NCI-H69 (cell line): ENCODE data around the gene OOSP3.
A peak's percentile ranks its signal among the peaks of the same experiment; 100 is the strongest.
"Not testable (repeated sequence)": the region's sequence is repeated elsewhere in the genome, so short reads cannot be mapped to it uniquely, and the experiment has no call there.

ENCODE experiments used
- DNase-seq: peaks from one replicate; lab custom pipeline; 2025; lab: John Stamatoyannopoulos, UW

The OOSP3 gene

GRCh38 chr11:59878575-59878974 is at the start of gene OOSP3:
TSS of gene OOSP3 (plus strand) at chr11:59878782. CDS start at chr11:59878809, 27 bp downstream.
- DNase-seq, result no peak

- no peak for DNase-seq
These were observed 49.2 kb upstream of the OOSP3 start for GRCh38 chr11:59829358-59829757.

- no peak for DNase-seq
These were observed 45.0 kb upstream of the OOSP3 start for GRCh38 chr11:59833602-59834001.

GRCh38 chr11:59839615-59840014 is 39.0 kb upstream of the OOSP3 start:
- no peak for DNase-seq

GRCh38 chr11:59841514-59841913 is 37.1 kb upstream of the OOSP3 start:
- DNase-seq, result no peak

GRCh38 chr11:59842316-59842715 is 36.3 kb upstream of the OOSP3 start:
- no peak for DNase-seq

- DNase-seq, result no peak
These were observed 33.2 kb upstream of the OOSP3 start, which contains the start of gene CBLIF for GRCh38 chr11:59845399-59845798. TSS of gene CBLIF (minus strand) at chr11:59845499. CDS start at chr11:59845453, 46 bp downstream.

GRCh38 chr11:59846556-59846955 is 32.0 kb upstream of the OOSP3 start:
- no peak for DNase-seq

- DNase-seq, result no peak
These were observed 31.0 kb upstream of the OOSP3 start for GRCh38 chr11:59847626-59848025.

- DNase-seq, result not testable (repeated sequence)
These were observed 30.1 kb upstream of the OOSP3 start for GRCh38 chr11:59848439-59848838.

- no peak for DNase-seq
These were observed 29.5 kb upstream of the OOSP3 start for GRCh38 chr11:59849129-59849528.

GRCh38 chr11:59849551-59849950 is 29.0 kb upstream of the OOSP3 start:
- DNase-seq, result not testable (repeated sequence)

GRCh38 chr11:59851416-59851815 is 27.2 kb upstream of the OOSP3 start:
- DNase-seq, result not testable (repeated sequence)

- DNase-seq, result no peak
These were observed 23.7 kb upstream of the OOSP3 start for GRCh38 chr11:59854871-59855270.

- DNase-seq, result peak; percentile 4
These were observed 20.8 kb upstream of the OOSP3 start for GRCh38 chr11:59857439-59858434.

GRCh38 chr11:59859673-59860072 is 18.9 kb upstream of the OOSP3 start:
- DNase-seq, result no peak

GRCh38 chr11:59862252-59862651 is 16.3 kb upstream of the OOSP3 start:
- no peak for DNase-seq

- no peak for DNase-seq
These were observed 13.6 kb upstream of the OOSP3 start for GRCh38 chr11:59865031-59865430.

GRCh38 chr11:59866397-59866796 is 12.2 kb upstream of the OOSP3 start, which contains the start of gene TCN1:
TSS of gene TCN1 (minus strand) at chr11:59866487. CDS start at chr11:59866470, 17 bp downstream.
- DNase-seq, result no peak

- no peak for DNase-seq
These were observed 11.7 kb upstream of the OOSP3 start for GRCh38 chr11:59866836-59867235.

GRCh38 chr11:59867946-59868345 is 10.6 kb upstream of the OOSP3 start:
- DNase-seq, result no peak

GRCh38 chr11:59872076-59872475 is 6.5 kb upstream of the OOSP3 start:
- no peak for DNase-seq

- DNase-seq, result no peak
These were observed 2.6 kb upstream of the OOSP3 start for GRCh38 chr11:59875856-59876519.
